Measurements from ENCODE around the gene CTRB2.
A peak's percentile ranks its signal among the peaks of the same experiment; 100 is the strongest.
"Not testable (repeated sequence)": the region's sequence is repeated elsewhere in the genome, so short reads cannot be mapped to it uniquely, and the experiment has no call there.

The CTRB2 gene

GRCh38 chr16:75205438-75205837 is 1.5 kb downstream of the CTRB2 start:
- DNase-seq (ENCODE audit: low spot score) = not testable (repeated sequence)

GRCh38 chr16:75204905-75205304 is 2.1 kb downstream of the CTRB2 start:
- not testable (repeated sequence) for DNase-seq (ENCODE audit: low spot score)

DNA sequence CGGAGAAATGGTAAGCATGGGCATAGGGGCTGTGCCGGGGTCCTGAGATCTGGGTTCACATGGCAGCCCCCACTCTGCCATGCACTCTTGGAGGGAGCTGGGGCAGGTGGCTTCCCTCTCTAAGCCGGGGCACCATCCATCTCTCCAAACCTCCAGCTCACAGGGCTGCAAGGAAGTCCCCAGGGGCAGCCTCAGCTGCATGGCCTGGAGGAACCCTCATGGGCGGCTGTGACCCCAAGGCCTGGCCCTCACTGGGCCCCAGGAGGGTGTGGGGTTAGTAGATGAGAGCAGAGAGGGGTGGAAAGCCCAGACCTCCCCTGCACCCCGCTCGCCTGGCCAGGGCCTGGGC is 2.6 kb downstream of the CTRB2 start:
- no peak for DNase-seq (ENCODE audit: low spot score)

- no peak for DNase-seq (ENCODE audit: low spot score)
These were observed 3.1 kb downstream of the CTRB2 start for GRCh38 chr16:75203667-75204409.

- DNase-seq (ENCODE audit: low spot score) = no peak
These were observed 3.9 kb downstream of the CTRB2 start for GRCh38 chr16:75203096-75203495.

GRCh38 chr16:75202069-75202590 is 4.8 kb downstream of the CTRB2 start:
- no peak for DNase-seq (ENCODE audit: low spot score)

DNA sequence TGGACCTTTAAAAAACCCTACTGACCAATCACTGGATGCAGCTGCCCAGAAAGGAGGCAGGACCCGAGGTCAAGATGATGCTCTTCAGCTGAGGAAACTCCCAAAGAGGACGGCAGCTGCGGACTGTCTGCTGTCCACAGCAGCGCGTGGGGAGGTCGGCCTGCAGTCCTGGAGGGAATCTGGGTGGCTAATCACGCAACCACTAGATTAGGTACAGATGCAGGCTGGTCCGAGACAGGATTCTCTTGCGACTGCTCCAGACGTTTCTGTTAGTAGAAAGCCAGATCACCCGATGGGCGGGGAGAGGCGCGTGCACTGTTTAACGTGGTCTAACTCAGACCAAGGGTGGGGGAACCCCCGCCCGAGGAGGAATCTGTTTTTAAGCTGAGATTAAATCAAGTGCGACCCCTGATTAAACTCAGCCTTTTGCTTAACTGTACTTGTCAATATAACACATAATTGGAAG is 8.8 kb downstream of the CTRB2 start:
- peak; percentile 83 for DNase-seq (ENCODE audit: low spot score)

GRCh38 chr16:75197522-75198134 is 9.3 kb downstream of the CTRB2 start:
- no peak for DNase-seq (ENCODE audit: low spot score)

DNA sequence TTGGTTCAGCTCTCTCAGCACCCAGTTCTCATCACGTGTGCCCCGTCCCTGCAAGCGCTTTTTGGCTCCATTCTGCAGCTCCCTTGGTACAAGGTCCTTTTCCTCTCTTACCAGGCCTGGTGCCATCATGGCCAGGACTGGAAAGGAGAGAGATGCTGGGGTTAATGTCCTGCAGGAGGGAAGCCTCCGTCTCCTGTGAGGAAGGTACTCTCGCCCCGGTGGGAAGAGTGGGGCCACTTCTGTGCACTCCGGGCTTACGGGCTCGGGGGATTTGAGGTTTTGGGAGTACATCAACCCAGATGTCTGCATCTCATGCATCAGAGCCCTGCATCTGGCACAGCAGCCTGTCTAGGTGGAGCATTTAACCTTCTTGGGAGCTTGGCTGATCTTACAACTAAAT is 10.1 kb downstream of the CTRB2 start:
- DNase-seq (ENCODE audit: low spot score) = no peak

DNA sequence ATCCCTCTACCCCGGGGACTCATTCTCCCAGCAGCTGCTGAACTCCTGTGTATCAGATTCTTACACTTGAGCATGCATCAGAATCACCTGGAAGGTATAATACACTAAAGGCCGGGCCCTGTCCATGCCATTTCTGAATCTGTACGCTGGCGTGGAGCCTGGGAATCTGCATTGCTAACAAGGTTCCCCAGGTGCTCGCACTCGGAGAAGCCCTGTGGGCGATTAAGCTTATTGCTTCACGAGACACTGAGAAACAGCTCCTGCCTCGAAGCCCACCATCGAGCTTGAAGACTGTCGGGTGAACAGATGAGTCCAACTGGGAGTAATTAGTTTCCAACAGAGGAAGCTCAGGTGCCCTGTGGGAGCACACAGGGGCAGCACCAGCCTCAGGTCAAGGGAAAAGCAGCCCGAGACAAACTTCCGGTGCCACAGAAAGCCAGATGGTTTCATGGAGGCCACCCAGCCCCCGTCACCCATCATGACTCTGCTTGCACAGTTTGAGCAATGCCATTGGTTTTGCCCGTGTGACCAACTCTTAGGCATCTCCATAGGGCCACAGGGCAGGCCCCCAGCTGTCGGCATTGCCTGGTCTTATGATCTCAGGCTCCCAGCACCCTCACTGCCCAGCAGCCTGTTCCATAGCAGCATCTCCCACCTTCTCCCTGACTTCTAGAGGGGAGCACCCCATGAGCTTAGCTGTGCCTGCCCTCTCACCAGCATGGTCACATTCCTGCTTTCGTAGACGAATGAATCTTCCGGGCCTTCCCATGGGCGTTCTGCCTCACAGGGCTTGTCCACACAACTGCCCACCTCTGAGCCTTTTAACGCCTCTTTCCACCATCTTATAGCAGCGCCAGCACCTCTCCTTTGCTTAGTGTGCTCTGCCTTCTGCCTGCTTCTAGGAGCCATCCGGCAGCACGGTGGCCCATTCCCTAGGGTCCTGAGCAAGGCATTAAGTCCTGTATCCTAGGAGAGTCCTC is 10.9 kb downstream of the CTRB2 start:
- DNase-seq (ENCODE audit: low spot score) = no peak

DNA sequence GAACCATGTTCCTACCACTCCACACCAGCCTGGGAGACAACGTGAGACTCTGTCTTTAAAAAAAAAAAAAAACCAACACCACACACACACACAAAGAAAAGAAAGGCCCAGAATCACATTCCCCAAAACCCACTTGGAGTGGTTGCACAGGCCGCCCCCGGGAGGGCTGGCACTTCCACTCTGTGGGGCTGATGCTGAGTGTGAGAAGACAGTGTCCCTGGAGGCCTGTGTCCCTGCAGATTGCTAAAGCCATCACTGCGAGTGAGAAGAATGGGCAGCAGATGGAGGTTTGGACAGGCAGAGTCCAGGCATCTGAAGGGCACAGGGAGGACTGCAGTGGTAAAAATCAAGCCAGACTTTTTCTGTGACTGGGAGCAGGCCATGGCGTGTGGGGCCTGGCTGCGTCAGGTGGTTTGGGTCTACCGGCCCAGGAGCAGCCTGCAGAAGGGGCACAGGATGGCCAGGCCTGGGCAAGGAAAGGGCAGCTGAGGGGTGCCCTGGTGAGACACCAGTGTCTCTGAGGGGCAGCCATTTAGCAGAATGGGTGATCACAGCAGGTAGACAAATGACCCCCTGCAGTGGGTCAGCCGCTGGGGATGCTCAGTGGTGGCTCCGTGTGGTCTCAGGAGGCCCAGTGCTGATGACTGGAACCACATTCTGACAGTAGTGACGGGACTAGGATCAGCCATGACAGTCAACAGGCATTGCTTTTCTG is 13.1 kb downstream of the CTRB2 start:
- DNase-seq (ENCODE audit: low spot score) = no peak

DNA sequence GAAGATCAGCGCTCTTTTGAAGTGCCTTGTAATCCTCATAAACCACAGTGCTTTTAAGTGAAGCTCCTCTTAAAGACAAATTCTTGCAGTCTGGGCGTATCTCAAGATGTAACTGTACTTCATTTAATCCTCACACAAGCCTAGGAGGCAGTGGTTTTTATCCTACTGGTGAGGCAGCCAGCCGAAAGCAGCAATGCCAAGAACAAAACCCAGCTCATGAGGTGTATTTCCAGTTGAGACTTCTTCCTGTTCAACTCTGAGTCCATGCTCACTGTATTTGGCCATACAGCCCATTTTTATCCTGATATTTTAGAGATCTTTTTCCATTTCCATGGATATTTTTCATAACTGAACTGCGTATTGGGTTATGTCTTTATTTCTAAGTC is 13.7 kb downstream of the CTRB2 start:
- DNase-seq (ENCODE audit: low spot score) = no peak

GRCh38 chr16:75192606-75193264 is 14.2 kb downstream of the CTRB2 start:
- no peak for DNase-seq (ENCODE audit: low spot score)

GRCh38 chr16:75189638-75190245 is 17.2 kb downstream of the CTRB2 start:
- DNase-seq (ENCODE audit: low spot score) = no peak

- DNase-seq (ENCODE audit: low spot score) = no peak
These were observed 18.0 kb downstream of the CTRB2 start for GRCh38 chr16:75188832-75189477.

DNA sequence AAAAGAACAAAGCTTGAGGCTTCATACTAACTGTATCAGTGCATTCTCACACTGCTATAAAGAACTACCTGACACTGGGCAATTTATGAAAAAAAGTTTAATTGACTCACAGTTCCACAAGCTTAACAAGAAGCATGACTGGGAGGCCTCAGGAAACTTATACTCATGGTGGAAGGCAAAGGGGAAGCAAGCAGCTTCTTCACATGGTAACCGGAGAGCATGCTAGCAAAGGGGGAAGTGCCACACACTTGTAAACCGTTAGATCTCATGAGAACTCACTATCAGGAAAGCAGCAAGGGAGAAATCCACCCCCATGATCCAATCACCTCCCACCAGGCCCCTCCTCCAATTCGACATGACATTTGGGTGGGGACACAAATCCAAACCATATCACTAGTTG is 25.3 kb downstream of the CTRB2 start:
- DNase-seq (ENCODE audit: low spot score) = no peak

GRCh38 chr16:75179208-75179607 is 27.8 kb downstream of the CTRB2 start:
- no peak for DNase-seq (ENCODE audit: low spot score)

DNA sequence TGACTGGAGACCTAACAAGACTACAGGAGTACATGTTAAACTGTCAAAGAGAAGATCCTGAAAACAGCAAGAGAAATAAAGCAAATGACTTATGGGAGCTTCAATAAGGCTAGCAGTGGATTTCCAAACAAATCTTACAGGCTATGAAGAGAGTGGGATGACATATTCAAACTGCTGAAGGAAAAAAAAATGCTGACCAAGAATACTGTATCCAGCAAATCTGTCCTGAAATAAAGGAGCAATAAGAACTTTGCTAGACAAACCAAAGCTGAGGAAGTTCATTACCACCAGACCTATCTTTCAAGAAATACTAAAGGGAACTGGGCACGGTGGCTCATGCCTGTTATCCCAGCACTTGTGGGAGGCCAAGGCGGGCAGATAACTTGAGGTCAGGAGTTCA is 30.0 kb downstream of the CTRB2 start:
- DNase-seq (ENCODE audit: low spot score) = no peak

DNA sequence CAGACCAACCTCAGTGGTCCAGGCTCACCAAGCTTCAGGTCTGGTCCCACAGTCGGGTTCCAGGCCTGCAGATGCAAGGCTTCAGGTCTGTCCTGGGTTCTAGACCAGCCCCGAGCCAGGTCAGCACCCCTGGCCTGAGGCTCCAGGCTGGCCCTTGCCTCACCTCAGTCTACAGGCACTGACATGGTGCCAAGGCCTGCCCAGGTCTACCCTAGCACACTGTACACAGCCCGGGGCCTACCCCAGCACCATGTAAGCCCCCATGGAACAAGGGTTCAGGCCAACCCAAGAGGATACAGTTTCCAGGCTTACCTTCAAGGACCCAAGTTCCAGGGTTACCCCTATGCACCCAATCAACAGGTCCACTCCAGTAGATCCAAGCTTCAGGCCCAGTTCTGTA is 31.9 kb downstream of the CTRB2 start:
- DNase-seq (ENCODE audit: low spot score) = no peak

- no peak for DNase-seq (ENCODE audit: low spot score)
These were observed 34.4 kb downstream of the CTRB2 start for GRCh38 chr16:75172578-75172977.
